HCT116 (cell line): ENCODE measurements around the gene ITPKB. TPM values are rescaled to one million over a fixed set of nuclear protein-coding genes. Genes with fewer than 3 reads are reported as not detected.
"Not testable (repeated sequence)": the region's sequence is repeated elsewhere in the genome, so short reads cannot be mapped to it uniquely, and the experiment has no call there.

ENCODE experiments used
- ATAC-seq: fragments of 200-7000 bp; cut with Tn5 transposase; 2 replicates; pipeline ENCODE4 v1.9.1; 2020; ENCODE audit warnings: mild to moderate bottlenecking, moderate library complexity
- BruUV-seq: library from RNA; stranded (reverse); fragments of 400-500 nt; replicated peaks from 2 replicates; lab custom pipeline; 2021; lab: Mats Ljungman, UMichigan
- CTCF ChIA-PET: fragments of 300-600 bp; sonication (Branson Sonifier 250); formaldehyde crosslinking; loops from one replicate; lab custom pipeline; 2021; ENCODE audit warnings: antibody characterized with exemption; lab: Charles Lee
- POLR2A ChIA-PET: fragments of 300-600, 350-600 bp; sonication (Branson Sonifier 250); formaldehyde crosslinking; loops from one replicate; lab custom pipeline; 2021; ENCODE audit warnings: antibody characterized with exemption; lab: Charles Lee
- RAD21 ChIA-PET, 2 experiments: fragments of 300-600 bp; sonication (Branson Sonifier 250); formaldehyde crosslinking; loops; one replicate each; lab custom pipeline; 2023; ENCODE audit warnings: low total read pairs in 2 of 2; ENCODE audit not compliant: uncharacterized antibody in 2 of 2, unreplicated experiment in 2 of 2, low non-redundant PET in 1 of 2; lab: Charles Lee
- DNase-seq: peaks from one replicate; pipeline ENCODE4 v3.0.0-alpha.2; 2010; ENCODE audit warnings: low read depth, low spot score
- H2AFZ ChIP-seq: fragments of 200-600 bp; shearing (Covaris generic), sonication (generic); 2 replicates; pipeline ENCODE4 v1.6.1; 2017; ENCODE audit warnings: low read depth, mixed run types, mixed read lengths, antibody characterized with exemption, low read length; ENCODE audit not compliant: poor library complexity, severe bottlenecking
- H3K27ac ChIP-seq: 2 replicates; pipeline ENCODE4 v1.5.1; 2012; ENCODE audit warnings: low read depth, low read length
- H3K27me3 ChIP-seq: fragments of 200-600 bp; sonication (generic); 2 replicates; pipeline ENCODE4 v1.6.1; 2016; ENCODE audit warnings: mixed run types, low read length, mixed read lengths; ENCODE audit not compliant: insufficient read depth
- H3K36me3 ChIP-seq, 2 experiments: fragments of 200-500 bp in 1 of 2; fragments of 200-600 bp in 1 of 2; sonication (Bioruptor generic) in 1 of 2; sonication (generic) in 1 of 2; 2 replicates each; pipeline versions ENCODE4 v1.5.1 to v1.6.1; 2014 to 2016; ENCODE audit warnings: low read length in 2 of 2, inconsistent platforms in 1 of 2, mixed read lengths in 1 of 2, mixed run types in 1 of 2; ENCODE audit not compliant: insufficient read depth in 2 of 2, control insufficient read depth in 1 of 2
- H3K4me1 ChIP-seq, 2 experiments: fragments of 200-600 bp in 1 of 2; sonication (generic) in 1 of 2; 2 replicates each; pipeline versions ENCODE4 v1.5.1 to v1.6.1; 2012 to 2017; ENCODE audit warnings: low read length in 2 of 2, inconsistent platforms in 1 of 2, mild to moderate bottlenecking in 1 of 2, mixed read lengths in 1 of 2, mixed run types in 1 of 2, moderate library complexity in 1 of 2; ENCODE audit not compliant: insufficient read depth in 2 of 2, control insufficient read depth in 1 of 2
- H3K4me2 ChIP-seq: fragments of 200-600 bp; sonication (generic); 2 replicates; pipeline ENCODE4 v1.6.1; 2017; ENCODE audit warnings: mixed run types, low read length, mixed read lengths
- H3K4me3 ChIP-seq, 2 experiments: fragments of 200-600 bp in 1 of 2; sonication (generic) in 1 of 2; replicated peaks in 1 of 2; 2 replicates each; pipeline ENCODE4 v1.5.1; 2011 to 2016; ENCODE audit warnings: low read length in 2 of 2, control low read depth in 1 of 2, low read depth in 1 of 2, mild to moderate bottlenecking in 1 of 2, mixed read lengths in 1 of 2, mixed run types in 1 of 2
- H3K79me2 ChIP-seq: fragments of 200-600 bp; sonication (generic); 2 replicates; pipeline ENCODE4 v1.6.1; 2017; ENCODE audit warnings: mild to moderate bottlenecking, mixed run types, low read length, moderate library complexity, mixed read lengths; ENCODE audit not compliant: insufficient read depth
- H3K9ac ChIP-seq: fragments of 200-600 bp; sonication (generic); 2 replicates; pipeline ENCODE4 v1.6.1; 2016; ENCODE audit warnings: low read length, mixed read lengths
- H3K9me2 ChIP-seq: fragments of 200-600 bp; sonication (generic), shearing (Covaris generic); 2 replicates; pipeline ENCODE4 v1.6.1; 2017; ENCODE audit warnings: mixed run types, mild to moderate bottlenecking, moderate library complexity; ENCODE audit not compliant: insufficient read depth
- H3K9me3 ChIP-seq, 2 experiments: fragments of 200-500 bp in 1 of 2; fragments of 200-600 bp in 1 of 2; sonication (Bioruptor generic) in 1 of 2; sonication (generic) in 1 of 2; 2 replicates each; pipeline ENCODE4 v1.6.1; 2014 to 2017; ENCODE audit warnings: low read length in 2 of 2, mixed read lengths in 2 of 2, inconsistent platforms in 1 of 2, low read depth in 1 of 2, mild to moderate bottlenecking in 1 of 2, mixed run types in 1 of 2, moderate library complexity in 1 of 2; ENCODE audit not compliant: control insufficient read depth in 1 of 2, insufficient read depth in 1 of 2
- H4K20me1 ChIP-seq: fragments of 200-600 bp; sonication (generic), shearing (Covaris generic); 2 replicates; pipeline ENCODE4 v1.6.1; 2017; ENCODE audit warnings: mixed run types, mild to moderate bottlenecking, moderate library complexity; ENCODE audit not compliant: insufficient read depth
- EGR1 ChIP-seq: IDR thresholded peaks from 2 replicates; pipeline ENCODE4 v1.6.1; 2012; ENCODE audit warnings: low read depth
- EZH2phosphoT487 ChIP-seq: fragments of 200-600 bp; IDR thresholded peaks from 2 replicates; pipeline ENCODE4 v1.6.1; 2018; ENCODE audit warnings: antibody characterized with exemption, borderline replicate concordance
- POLR2A ChIP-seq: IDR thresholded peaks from 2 replicates; pipeline ENCODE4 v1.7.0; 2011; ENCODE audit warnings: borderline replicate concordance; ENCODE audit not compliant: insufficient read depth, insufficient read length; ENCODE audit errors: extremely low read depth
- SIN3A ChIP-seq: IDR thresholded peaks from 2 replicates; pipeline ENCODE4 v1.6.1; 2012; ENCODE audit warnings: low read depth
- YY1 ChIP-seq: IDR thresholded peaks from 2 replicates; pipeline ENCODE4 v1.6.1; 2011; ENCODE audit warnings: low read length, low read depth, moderate library complexity, mild to moderate bottlenecking; ENCODE audit not compliant: insufficient replicate concordance; ENCODE audit errors: extremely low read depth
- ZFX ChIP-seq: fragments of 450-650 bp; IDR thresholded peaks from 2 replicates; pipeline ENCODE4 v1.6.1; 2017
- intact Hi-C: fragments of 100-400 bp; cut with micrococcal nuclease; formaldehyde crosslinking; loops from 2 replicates; pipeline ENCODE4 v1.10.0; 2022
- total RNA-seq: library from RNA; stranded (reverse); gene quantifications from one replicate; pipeline ENCODE4 v1.2.1, GENCODE V29; 2021; ENCODE audit not compliant: unreplicated experiment
- TF ChIP-seq, protein P1 (sequence below), 3 experiments: fragments of 200-600 bp in 1 of 3; sonication (generic) in 1 of 3; IDR thresholded peaks in 2 of 3; conservative IDR thresholded peaks in 1 of 3; 2 replicates each; pipeline ENCODE4 v1.5.1; 2012 to 2017; ENCODE audit warnings: low read depth in 2 of 3, low read length in 2 of 3, antibody characterized with exemption in 1 of 3, borderline replicate concordance in 1 of 3, control low read depth in 1 of 3, mild to moderate bottlenecking in 1 of 3, mixed read lengths in 1 of 3, mixed run types in 1 of 3, moderate library complexity in 1 of 3; ENCODE audit not compliant: insufficient read depth in 1 of 3

Gene ITPKB
- total RNA-seq, 1 experiment from 2014 or later: 4.4 TPM

DNA sequence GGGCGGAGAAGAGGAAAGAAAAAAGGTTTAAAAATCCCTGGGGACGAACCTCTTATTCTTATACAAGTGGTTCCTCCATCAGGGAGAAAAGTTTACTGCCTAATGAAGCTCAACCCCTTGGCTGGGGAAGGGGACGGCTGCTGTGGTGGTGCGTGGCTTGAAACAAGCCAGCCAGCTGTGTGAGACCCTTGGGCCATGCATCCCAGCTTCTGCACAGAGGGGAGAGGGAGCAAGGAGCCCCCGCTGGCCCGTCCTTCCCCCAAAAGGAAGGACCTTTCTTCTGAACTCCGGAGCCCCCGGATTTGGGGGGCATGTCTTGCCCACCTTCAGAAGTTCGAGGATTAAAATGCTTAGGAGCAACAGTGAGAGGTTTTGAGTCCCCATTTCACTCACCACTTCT, 123.2 kb downstream of the ITPKB start (continued):
- TF ChIP-seq EZH2phosphoT487 (no peak), EGR1 (no peak), YY1 (no peak), ZFX (no peak), SIN3A (no peak)

DNA sequence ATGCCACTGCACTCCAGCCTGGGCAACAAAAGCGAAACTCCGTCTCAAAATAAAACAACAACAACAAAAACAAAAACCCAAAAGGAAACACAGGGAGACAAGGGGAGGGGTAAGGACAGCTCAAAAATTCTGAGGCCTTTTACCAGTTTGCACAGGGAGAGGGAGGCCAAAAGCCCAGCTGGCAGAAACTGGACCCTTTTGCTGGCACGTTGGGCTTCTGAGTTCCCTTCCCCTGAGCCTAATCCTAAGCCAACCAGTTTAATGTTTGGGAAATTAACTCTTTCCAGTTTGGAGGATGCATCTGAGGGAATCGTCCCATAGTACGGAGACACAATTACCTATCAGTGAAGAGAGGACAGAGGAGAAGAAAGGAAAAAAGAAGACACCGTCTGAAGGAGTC, 127.1 kb downstream of the ITPKB start:
- H3K4me3 ChIP-seq, H3K9me2 ChIP-seq, intact Hi-C loops, POLR2A ChIA-PET, H3K27ac ChIP-seq, H3K27me3 ChIP-seq, CTCF ChIA-PET, H3K4me2 ChIP-seq, ATAC-seq, H4K20me1 ChIP-seq, H3K79me2 ChIP-seq, DNase-seq, H3K9me3 ChIP-seq, H3K4me1 ChIP-seq, RAD21 ChIA-PET, BruUV-seq, H3K9ac ChIP-seq, H2AFZ ChIP-seq, H3K36me3 ChIP-seq: not testable (repeated sequence)

DNA sequence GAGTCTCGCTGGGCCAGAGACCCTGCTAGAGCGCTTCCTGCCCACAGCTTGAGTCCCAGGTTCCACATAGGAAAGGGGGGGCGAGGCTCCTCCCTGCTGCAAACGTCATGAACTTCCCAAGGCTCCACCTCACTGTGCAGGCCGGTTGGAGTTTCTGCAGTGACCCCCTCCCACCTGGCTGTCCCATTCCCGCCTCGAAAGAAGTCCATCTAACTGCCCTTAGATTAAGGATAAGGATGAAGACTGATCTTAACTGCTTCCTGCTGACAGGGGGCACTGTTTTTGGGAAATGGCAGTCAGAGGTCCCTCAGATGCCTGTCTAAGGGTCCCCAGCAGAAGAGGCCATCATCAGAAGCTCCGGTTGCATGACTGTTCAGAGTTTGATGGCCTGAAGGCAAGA, 127.8 kb downstream of the ITPKB start:
- TF ChIP-seq, protein P1, sequence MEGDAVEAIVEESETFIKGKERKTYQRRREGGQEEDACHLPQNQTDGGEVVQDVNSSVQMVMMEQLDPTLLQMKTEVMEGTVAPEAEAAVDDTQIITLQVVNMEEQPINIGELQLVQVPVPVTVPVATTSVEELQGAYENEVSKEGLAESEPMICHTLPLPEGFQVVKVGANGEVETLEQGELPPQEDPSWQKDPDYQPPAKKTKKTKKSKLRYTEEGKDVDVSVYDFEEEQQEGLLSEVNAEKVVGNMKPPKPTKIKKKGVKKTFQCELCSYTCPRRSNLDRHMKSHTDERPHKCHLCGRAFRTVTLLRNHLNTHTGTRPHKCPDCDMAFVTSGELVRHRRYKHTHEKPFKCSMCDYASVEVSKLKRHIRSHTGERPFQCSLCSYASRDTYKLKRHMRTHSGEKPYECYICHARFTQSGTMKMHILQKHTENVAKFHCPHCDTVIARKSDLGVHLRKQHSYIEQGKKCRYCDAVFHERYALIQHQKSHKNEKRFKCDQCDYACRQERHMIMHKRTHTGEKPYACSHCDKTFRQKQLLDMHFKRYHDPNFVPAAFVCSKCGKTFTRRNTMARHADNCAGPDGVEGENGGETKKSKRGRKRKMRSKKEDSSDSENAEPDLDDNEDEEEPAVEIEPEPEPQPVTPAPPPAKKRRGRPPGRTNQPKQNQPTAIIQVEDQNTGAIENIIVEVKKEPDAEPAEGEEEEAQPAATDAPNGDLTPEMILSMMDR (IDR thresholded peaks at IDR 0.05 in 2 of 3, conservative IDR thresholded peaks at IDR 0.05 in 1 of 3; ENCODE audit: borderline replicate concordance in 1 of 3, insufficient read depth in 1 of 3, low read depth in 2 of 3, low read length in 2 of 3): peak in 1 of 3 experiments; percentile 16; a peak in 1 of 6 replicates
- no peak for TF ChIP-seq POLR2A
- H3K27me3 ChIP-seq: no peaks in the 10 kb centered on the region; the same call in 1 of the 2 replicates
- no peaks in the 10 kb centered on the region for H3K9me2 ChIP-seq
- no peaks in the 10 kb centered on the region for H3K9me3 ChIP-seq
- H4K20me1 ChIP-seq: no peaks in the 10 kb centered on the region
- intact Hi-C loops: no loop called here
- no peak overlapping the region for H3K4me3 ChIP-seq
- H2AFZ ChIP-seq: no peak overlapping the region
- ATAC-seq (no peak), DNase-seq (no peak)
- H3K9ac ChIP-seq: no peak overlapping the region
- ChIA-PET CTCF (no interaction called here), RAD21 (no interaction called here), POLR2A (no interaction called here)
- H3K36me3 ChIP-seq: no peaks in the 10 kb centered on the region
- no peak overlapping the region for H3K27ac ChIP-seq
- no peaks in the 10 kb centered on the region for H3K79me2 ChIP-seq
- no TSS peak for BruUV-seq
- no peaks in the 10 kb centered on the region for H3K4me1 ChIP-seq
- no peak overlapping the region for H3K4me2 ChIP-seq
